ELF-1 (cell line): ENCODE data around the gene FAM50A.

Experiments
- DNase-seq: peaks from one replicate; pipeline ENCODE4 v3.0.0-alpha.2; 2016; ENCODE audit warnings: low read depth, low spot score

Gene FAM50A

GRCh38 chrX:154484255-154485149, 40.6 kb downstream of the FAM50A start:
- no peak for DNase-seq

- peak; percentile 17 for DNase-seq
These were observed 41.5 kb downstream of the FAM50A start for GRCh38 chrX:154485150-154486051.

- DNase-seq: peak; percentile 48
These were observed 42.1 kb downstream of the FAM50A start for GRCh38 chrX:154486052-154486395.

- peak; percentile 79 for DNase-seq
These were observed 42.7 kb downstream of the FAM50A start, which contains the start of gene UBL4A for GRCh38 chrX:154486396-154487207. Gene UBL4A (minus strand): TSS chrX:154486615. CDS start chrX:154486584, 31 bp downstream.

GRCh38 chrX:154487518-154488290, 43.8 kb downstream of the FAM50A start:
- no peak for DNase-seq

- DNase-seq: no peak
These were observed 44.6 kb downstream of the FAM50A start for GRCh38 chrX:154488336-154489075.

- DNase-seq: no peak
These were observed 45.2 kb downstream of the FAM50A start for GRCh38 chrX:154489182-154489581.

GRCh38 chrX:154490021-154490413, 46.1 kb downstream of the FAM50A start:
- DNase-seq: peak; percentile 42

GRCh38 chrX:154490414-154491083, 46.6 kb downstream of the FAM50A start, which contains the start of gene SLC10A3:
Gene SLC10A3 (minus strand): TSS chrX:154490629. CDS start chrX:154488940, 1,689 bp downstream.
- DNase-seq: peak; percentile 99

GRCh38 chrX:154494715-154495114, 50.8 kb downstream of the FAM50A start:
- no peak for DNase-seq

GRCh38 chrX:154495472-154495922, 51.6 kb downstream of the FAM50A start:
- no peak for DNase-seq

- peak; percentile 23 for DNase-seq
These were observed 52.7 kb downstream of the FAM50A start for GRCh38 chrX:154496591-154497137.
